RWPE1 (cell line): ENCODE data around the gene EPYC.

ENCODE experiments used
- CTCF ChIA-PET: fragments of 350-600 bp; sonication (Branson Sonifier 250); formaldehyde crosslinking; extraction: SDS; loops from one replicate; lab custom pipeline; 2021; lab: Yijun Ruan, JAX
- POLR2A ChIA-PET: fragments of 400-600 bp; formaldehyde crosslinking; extraction: SDS; loops from one replicate; lab custom pipeline; 2020; ENCODE audit warnings: antibody characterized with exemption; ENCODE audit not compliant: low non-redundant PET; lab: Yijun Ruan, JAX
- DNase-seq: peaks from one replicate; pipeline ENCODE4 v3.0.0; 2012; ENCODE audit warnings: low spot score
- H3K27ac ChIP-seq: fragments of 450-650 bp; 2 replicates; pipeline ENCODE4 v1.5.1; 2017
- CTCF ChIP-seq: fragments of 450-650 bp; conservative IDR thresholded peaks from 2 replicates; pipeline ENCODE4 v1.5.1; 2017; ENCODE audit warnings: low read depth, mild to moderate bottlenecking

The EPYC gene

DNA sequence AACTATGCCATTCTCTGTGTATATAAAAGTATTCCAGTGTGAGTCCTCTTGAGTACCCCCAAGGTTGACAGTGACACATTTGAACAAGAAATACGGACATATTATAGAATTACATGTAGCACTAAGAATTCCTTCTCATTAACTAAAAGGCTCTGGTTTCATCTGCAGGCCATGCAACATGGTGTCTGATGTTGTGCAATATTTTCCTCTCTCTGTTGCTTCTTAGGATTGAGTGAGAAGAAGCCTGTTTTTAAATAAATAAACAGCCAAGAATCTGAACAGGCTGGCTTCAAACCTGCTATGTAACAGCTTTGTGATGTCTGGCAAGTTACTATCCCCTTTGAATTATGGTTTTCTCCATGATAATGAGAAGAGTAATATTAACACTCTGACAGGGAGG is 27.5 kb downstream of the EPYC start:
- no peak for DNase-seq
- ChIA-PET POLR2A (no interaction called here), CTCF (interaction anchor here (2.5 kb wide), 1 partner anchor 378 kb away, joined by 15 read pairs; no protein-coding TSS in a partner anchor)
- no peak overlapping the region for H3K27ac ChIP-seq
- no peak for TF ChIP-seq CTCF

- H3K27ac ChIP-seq = no peak overlapping the region
- ChIA-PET CTCF (no interaction called here), POLR2A (no interaction called here)
- TF ChIP-seq CTCF = no peak
- peak; percentile 20 for DNase-seq
These were observed 30.5 kb downstream of the EPYC start for GRCh38 chr12:90974286-90974685.

DNA sequence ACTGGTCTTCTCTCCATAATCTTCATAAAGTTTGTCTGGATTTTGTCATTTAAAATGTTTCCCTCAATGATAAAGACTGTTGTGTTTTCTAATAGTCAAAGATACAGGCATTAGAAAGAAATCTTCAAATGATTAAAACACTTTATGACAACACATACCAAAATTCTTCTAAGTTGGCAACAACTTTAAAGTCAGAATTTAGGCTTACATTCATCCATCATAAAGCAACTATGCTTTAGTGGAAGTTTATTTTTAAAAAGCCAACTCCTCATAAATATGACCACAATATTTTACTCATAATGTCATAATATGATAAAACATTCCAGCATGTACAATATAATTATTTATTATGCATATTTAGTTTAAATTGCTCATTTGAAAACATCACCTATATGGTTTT is 32.5 kb downstream of the EPYC start:
- ChIA-PET POLR2A (no interaction called here), CTCF (no interaction called here)
- H3K27ac ChIP-seq = no peak overlapping the region
- DNase-seq = no peak
- TF ChIP-seq CTCF = no peak

DNA sequence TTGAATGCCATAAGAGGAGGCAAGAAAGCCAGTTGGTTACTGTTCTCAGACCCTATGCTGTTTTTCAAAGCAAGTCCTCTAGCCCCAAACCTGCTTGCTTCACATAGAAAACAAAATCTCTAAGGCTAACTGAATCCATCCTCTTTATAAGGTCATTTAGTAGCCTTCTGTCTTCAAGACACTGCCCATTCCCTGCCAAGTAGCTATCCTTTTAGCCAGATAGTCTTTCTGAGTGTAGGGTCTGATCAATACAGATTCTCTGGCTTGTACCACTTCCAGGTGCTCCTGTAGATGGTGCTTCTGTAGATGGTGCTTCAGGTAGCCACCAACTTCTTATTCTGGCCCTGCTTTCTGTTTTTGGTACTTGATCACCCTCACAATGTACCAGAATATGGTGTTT is 33.9 kb downstream of the EPYC start:
- no peak overlapping the region for H3K27ac ChIP-seq
- no peak for TF ChIP-seq CTCF
- ChIA-PET POLR2A (no interaction called here), CTCF (no interaction called here)
- DNase-seq = no peak

DNA sequence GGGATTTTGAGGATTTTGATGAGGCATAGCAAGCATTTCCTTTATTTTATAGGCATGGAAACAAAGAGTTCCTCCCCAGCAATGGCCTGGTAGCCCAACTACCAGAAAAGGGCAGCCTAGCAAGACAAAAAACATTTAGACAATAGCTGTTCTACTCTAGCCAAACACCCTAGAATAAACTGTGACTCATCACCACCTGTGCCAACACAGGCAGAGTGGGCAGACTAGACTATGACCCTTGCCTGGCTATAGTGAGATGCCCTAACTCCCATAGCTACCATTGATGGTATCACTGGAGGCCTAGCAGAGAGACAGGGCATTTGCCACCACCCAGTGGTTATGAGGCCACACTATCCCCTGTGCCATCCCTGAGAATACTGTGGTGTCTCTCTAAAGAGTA is 34.3 kb downstream of the EPYC start:
- ChIA-PET CTCF (no interaction called here), POLR2A (no interaction called here)
- no peak for TF ChIP-seq CTCF
- H3K27ac ChIP-seq = no peak overlapping the region
- DNase-seq = no peak

- ChIA-PET POLR2A (no interaction called here), CTCF (interaction anchor here (0.7 kb wide), 1 partner anchor 609 kb away, joined by 3 read pairs; no protein-coding TSS in a partner anchor)
- TF ChIP-seq CTCF = no peak
- DNase-seq = no peak
- H3K27ac ChIP-seq = no peak overlapping the region
These were observed 34.9 kb downstream of the EPYC start for GRCh38 chr12:90969851-90970250.
